OCI-LY1 (cell line): ENCODE data around the gene CCDC57.

Source experiments
- H2AFZ ChIP-seq: fragments of 200-600 bp; sonication (generic), shearing (Covaris generic); 2 replicates; pipeline ENCODE4 v1.6.0; 2014; ENCODE audit warnings: antibody characterized with exemption, mild to moderate bottlenecking, low read length
- H3F3A ChIP-seq: fragments of 200-600 bp; sonication (generic), shearing (Covaris generic); 2 replicates; pipeline ENCODE4 v1.6.0; 2014; ENCODE audit warnings: mild to moderate bottlenecking, antibody characterized with exemption, low read length, moderate library complexity; ENCODE audit not compliant: insufficient read depth
- H3K27ac ChIP-seq: fragments of 200-600 bp; sonication (generic); 2 replicates; pipeline ENCODE4 v1.5.1; 2014; ENCODE audit warnings: low read length, mixed run types, mild to moderate bottlenecking, low read depth; ENCODE audit not compliant: poor library complexity, severe bottlenecking
- H3K27me3 ChIP-seq: fragments of 200-600 bp; sonication (generic); 2 replicates; pipeline ENCODE4 v1.6.0; 2014; ENCODE audit warnings: antibody characterized with exemption, mild to moderate bottlenecking, low read length, moderate library complexity; ENCODE audit not compliant: insufficient read depth
- H3K36me3 ChIP-seq: fragments of 200-600 bp; sonication (generic); 2 replicates; pipeline ENCODE4 v1.6.1; 2014; ENCODE audit warnings: mild to moderate bottlenecking, antibody characterized with exemption, low read length, moderate library complexity, mixed read lengths; ENCODE audit not compliant: insufficient read depth
- H3K4me1 ChIP-seq: fragments of 200-600 bp; sonication (generic); 2 replicates; pipeline ENCODE4 v1.5.1; 2014; ENCODE audit warnings: mild to moderate bottlenecking, low read length, moderate library complexity; ENCODE audit not compliant: insufficient read depth, severe bottlenecking
- H3K4me2 ChIP-seq: fragments of 200-600 bp; sonication (generic), shearing (Covaris generic); 2 replicates; pipeline ENCODE4 v1.6.1; 2014; ENCODE audit warnings: low read length
- H3K4me3 ChIP-seq: fragments of 200-600 bp; sonication (generic); 2 replicates; pipeline ENCODE4 v1.5.1; 2014; ENCODE audit warnings: low read length, low read depth, mild to moderate bottlenecking, mixed read lengths; ENCODE audit not compliant: poor library complexity, severe bottlenecking
- H3K79me2 ChIP-seq: fragments of 200-600 bp; shearing (Covaris generic); 2 replicates; pipeline ENCODE4 v1.6.1; 2016; ENCODE audit warnings: mixed run types, low read length, mixed read lengths; ENCODE audit not compliant: insufficient read depth
- H3K9ac ChIP-seq: fragments of 200-600 bp; sonication (generic), shearing (Covaris generic); 2 replicates; pipeline ENCODE4 v1.6.1; 2014; ENCODE audit warnings: mild to moderate bottlenecking, low read length, mixed read lengths
- H3K9me2 ChIP-seq: fragments of 200-600 bp; sonication (generic), shearing (Covaris generic); 2 replicates; pipeline ENCODE4 v1.6.1; 2014; ENCODE audit warnings: low read depth, mild to moderate bottlenecking, low read length, mixed read lengths
- H3K9me3 ChIP-seq: fragments of 200-600 bp; shearing (Covaris generic); 2 replicates; pipeline ENCODE4 v1.6.1; 2014; ENCODE audit warnings: low read length, mixed read lengths
- H4K20me1 ChIP-seq: fragments of 200-600 bp; sonication (generic), shearing (Covaris generic); 2 replicates; pipeline ENCODE4 v1.6.0; 2016; ENCODE audit warnings: mild to moderate bottlenecking, low read length; ENCODE audit not compliant: insufficient read depth
- EZH2 ChIP-seq: fragments of 200-600 bp; sonication (generic), shearing (Covaris generic); IDR thresholded peaks from 2 replicates; pipeline ENCODE4 v1.8.0; 2017; ENCODE audit warnings: borderline replicate concordance, mixed run types, mild to moderate bottlenecking, antibody characterized with exemption, low read length, moderate library complexity, mixed read lengths
- TF ChIP-seq, protein P1 (sequence below): fragments of 200-600 bp; sonication (generic), shearing (Covaris generic); IDR thresholded peaks from 2 replicates; pipeline ENCODE4 v1.5.1; 2017; ENCODE audit warnings: mild to moderate bottlenecking, antibody characterized with exemption, low read length, moderate library complexity, mixed read lengths

The CCDC57 gene

DNA sequence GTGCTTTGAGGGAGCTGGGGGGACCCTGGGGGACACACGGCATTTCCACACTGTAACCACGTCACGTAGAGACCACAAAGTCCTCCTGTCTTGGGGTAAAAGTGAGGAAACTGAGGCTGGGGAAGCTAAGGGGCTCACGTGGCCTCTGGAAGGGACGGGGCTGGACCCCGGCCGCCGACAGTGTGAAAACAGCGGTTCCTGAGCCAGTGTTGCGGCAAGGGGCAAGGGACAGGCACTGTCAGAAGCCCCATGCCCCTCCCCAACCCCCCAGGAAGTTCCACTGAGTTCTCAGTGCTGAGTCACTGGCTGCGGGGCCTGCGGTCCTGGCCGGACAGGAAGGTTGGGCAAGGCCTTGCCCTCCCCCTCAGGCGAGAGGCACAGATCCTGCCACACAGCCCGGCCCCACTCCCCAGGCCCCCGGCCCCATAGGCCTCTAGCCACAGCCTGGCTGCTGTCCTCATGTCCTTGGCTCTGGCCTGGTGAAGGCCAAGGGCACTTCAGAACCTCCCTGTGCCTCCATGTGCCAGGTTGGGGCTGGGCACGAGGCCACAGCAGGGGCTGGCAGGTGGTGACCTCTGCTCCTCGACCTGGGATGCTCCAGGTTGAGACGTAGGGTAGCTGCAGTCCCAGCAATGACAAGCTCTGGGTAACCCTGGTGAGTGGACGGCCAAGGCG lies 5.0 kb upstream of the CCDC57 start:
- Histone ChIP-seq H3K4me1 (peaks cover 12% of the 10 kb centered on the region), H3K36me3 (no peaks in the 10 kb centered on the region), H3K27ac (no peak overlapping the region), H3K9me2 (no peaks in the 10 kb centered on the region), H3K4me2 (no peak overlapping the region), H4K20me1 (no peaks in the 10 kb centered on the region), H3K9ac (no peak overlapping the region), H3K9me3 (no peaks in the 10 kb centered on the region), H3K79me2 (no peaks in the 10 kb centered on the region), H3F3A (0 out of 2 replicates have a peak, but pooled peaks cover 3% of the 10 kb centered on the region), H2AFZ (no peak overlapping the region), H3K27me3 (peaks cover 9% of the 10 kb centered on the region), H3K4me3 (no peak overlapping the region)
- TF ChIP-seq EZH2 = no peak
- TF ChIP-seq, protein P1, sequence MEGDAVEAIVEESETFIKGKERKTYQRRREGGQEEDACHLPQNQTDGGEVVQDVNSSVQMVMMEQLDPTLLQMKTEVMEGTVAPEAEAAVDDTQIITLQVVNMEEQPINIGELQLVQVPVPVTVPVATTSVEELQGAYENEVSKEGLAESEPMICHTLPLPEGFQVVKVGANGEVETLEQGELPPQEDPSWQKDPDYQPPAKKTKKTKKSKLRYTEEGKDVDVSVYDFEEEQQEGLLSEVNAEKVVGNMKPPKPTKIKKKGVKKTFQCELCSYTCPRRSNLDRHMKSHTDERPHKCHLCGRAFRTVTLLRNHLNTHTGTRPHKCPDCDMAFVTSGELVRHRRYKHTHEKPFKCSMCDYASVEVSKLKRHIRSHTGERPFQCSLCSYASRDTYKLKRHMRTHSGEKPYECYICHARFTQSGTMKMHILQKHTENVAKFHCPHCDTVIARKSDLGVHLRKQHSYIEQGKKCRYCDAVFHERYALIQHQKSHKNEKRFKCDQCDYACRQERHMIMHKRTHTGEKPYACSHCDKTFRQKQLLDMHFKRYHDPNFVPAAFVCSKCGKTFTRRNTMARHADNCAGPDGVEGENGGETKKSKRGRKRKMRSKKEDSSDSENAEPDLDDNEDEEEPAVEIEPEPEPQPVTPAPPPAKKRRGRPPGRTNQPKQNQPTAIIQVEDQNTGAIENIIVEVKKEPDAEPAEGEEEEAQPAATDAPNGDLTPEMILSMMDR = no peak

DNA sequence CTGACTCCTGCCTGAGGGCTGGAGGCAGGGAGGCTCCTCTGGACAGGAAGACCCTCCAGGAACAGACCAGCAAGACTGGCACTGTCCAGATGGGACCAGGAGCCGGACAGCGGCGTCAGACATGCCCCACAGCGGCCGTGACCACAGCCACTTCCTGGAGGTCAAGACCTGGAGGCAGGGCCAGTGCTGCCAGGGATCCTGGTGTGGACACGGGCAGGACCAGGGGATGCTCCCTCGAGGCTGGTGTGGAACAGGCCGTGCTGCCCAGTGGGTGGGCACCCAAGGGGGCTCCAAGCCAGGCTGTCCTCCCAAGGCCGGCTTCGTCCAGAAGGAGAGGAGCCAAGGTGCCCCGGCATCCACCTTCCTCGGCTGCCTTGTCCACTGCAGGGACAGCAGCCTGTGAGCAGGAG lies 4.5 kb upstream of the CCDC57 start:
- Histone ChIP-seq H3K27ac (no peak overlapping the region), H3K4me1 (peaks cover 13% of the 10 kb centered on the region), H3K9me2 (no peaks in the 10 kb centered on the region), H3F3A (0 out of 2 replicates have a peak, but pooled peaks cover 3% of the 10 kb centered on the region), H3K4me3 (no peak overlapping the region), H3K36me3 (no peaks in the 10 kb centered on the region), H3K9ac (no peak overlapping the region), H2AFZ (no peak overlapping the region), H3K4me2 (no peak overlapping the region), H3K9me3 (no peaks in the 10 kb centered on the region), H3K79me2 (no peaks in the 10 kb centered on the region), H4K20me1 (no peaks in the 10 kb centered on the region), H3K27me3 (peaks cover 9% of the 10 kb centered on the region)
- TF ChIP-seq, protein P1 = no peak
- no peak for TF ChIP-seq EZH2

DNA sequence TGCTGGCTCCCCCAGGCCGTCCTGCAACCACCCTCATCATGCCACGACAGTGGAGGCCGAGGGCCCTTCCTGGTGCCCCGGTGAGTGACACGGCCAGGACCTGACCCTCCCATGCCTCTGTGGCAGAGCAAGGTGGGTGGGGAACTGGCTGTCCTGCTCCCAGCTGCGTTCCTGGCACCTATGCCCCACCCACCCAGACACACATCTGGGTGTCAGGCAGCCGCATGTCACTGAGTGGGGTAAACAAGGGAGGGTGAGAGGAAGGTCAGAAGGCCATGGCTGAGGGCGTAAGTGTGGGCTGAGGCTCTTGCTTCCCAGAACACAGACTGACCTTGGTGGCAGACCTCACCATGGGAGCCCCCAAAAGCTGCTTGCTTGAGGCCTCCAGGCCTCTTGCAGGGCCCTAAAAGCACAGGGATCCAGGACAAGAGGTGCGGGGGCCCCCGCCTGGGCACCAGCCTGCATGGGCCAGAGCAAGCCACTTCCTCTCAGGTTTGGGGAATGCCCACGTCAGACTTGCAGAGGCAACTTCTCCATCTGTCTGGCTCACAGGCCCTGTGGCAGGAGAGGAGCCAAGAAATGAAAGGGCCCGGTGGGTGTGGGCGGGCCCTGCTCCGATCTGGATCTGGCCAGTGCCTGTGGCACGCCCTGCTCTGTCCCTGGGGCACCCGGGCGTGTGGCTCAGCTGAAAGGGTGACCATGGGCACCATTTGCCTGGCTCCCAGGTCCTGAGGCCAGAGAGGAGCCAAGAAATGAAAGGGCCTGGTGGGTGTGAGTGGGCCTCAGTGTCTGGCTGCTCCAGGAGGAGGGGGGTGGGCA lies 3.9 kb upstream of the CCDC57 start:
- Histone ChIP-seq H2AFZ (no peak overlapping the region), H3K27ac (no peak overlapping the region), H3K9me2 (no peaks in the 10 kb centered on the region), H3F3A (0 out of 2 replicates have a peak, but pooled peaks cover 3% of the 10 kb centered on the region), H3K4me1 (peaks cover 20% of the 10 kb centered on the region), H3K27me3 (peaks cover 9% of the 10 kb centered on the region), H3K79me2 (no peaks in the 10 kb centered on the region), H3K4me2 (no peak overlapping the region), H3K36me3 (no peaks in the 10 kb centered on the region), H3K9ac (no peak overlapping the region), H3K9me3 (no peaks in the 10 kb centered on the region), H3K4me3 (no peak overlapping the region), H4K20me1 (no peaks in the 10 kb centered on the region)
- TF ChIP-seq EZH2 = no peak
- TF ChIP-seq, protein P1 = no peak
